CD4-positive, alpha-beta T cell treated with Interleukin-12 subunit alpha and Interleukin-12 subunit beta, for 1 hour (primary cell): ENCODE measurements around the gene PLCH1.
"Not testable (repeated sequence)": the region's sequence is repeated elsewhere in the genome, so short reads cannot be mapped to it uniquely, and the experiment has no call there.

Experiments
- DNase-seq: peaks from one replicate; pipeline ENCODE4 v3.0.0-alpha.2; 2020

The PLCH1 gene

GRCh38 chr3:155411500-155412223, 333.2 kb downstream of the PLCH1 start:
- no peak for DNase-seq

DNA sequence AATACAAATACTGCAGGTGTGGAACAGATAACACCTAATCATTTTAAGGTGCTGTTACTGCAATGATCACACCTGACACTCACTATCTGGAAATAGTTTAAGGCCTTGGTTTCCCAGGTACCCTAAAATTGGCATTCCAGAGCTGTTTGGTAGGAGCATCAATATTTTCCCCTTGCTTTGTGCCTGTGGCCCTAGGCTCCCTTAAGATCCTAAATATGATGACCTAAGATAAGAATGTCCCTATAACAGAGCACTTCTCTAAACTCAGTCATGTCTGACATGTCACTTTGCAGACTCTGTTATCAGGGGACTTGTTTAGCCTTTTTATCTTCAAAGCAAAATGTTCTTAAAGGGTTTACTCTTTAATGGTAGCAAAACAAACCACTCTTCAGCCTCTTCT, 335.5 kb downstream of the PLCH1 start:
- DNase-seq: no peak

- no peak for DNase-seq
Observed at GRCh38 chr3:155407971-155408370, 336.9 kb downstream of the PLCH1 start.

GRCh38 chr3:155407331-155407730, 337.5 kb downstream of the PLCH1 start:
- no peak for DNase-seq

GRCh38 chr3:155404486-155404885, 340.4 kb downstream of the PLCH1 start:
- DNase-seq: no peak

DNA sequence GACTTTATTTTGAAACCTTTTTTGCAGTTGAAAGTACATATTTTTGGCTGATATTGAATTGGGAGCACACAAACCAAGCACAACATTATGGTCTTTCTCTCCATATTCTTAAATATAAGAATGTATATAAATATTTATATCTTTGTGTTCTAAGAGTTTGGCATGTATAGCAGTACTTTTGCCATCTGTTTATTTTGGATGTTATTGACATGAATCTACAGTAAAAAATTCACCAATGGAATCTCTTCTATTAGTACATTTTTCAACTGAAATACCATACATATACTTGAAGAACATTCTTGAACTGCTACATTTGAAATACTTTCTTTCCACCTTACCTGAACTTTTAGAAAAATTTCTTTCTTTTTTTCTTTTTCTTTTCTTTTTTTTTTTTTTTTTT, 342.2 kb downstream of the PLCH1 start:
- DNase-seq: no peak

DNA sequence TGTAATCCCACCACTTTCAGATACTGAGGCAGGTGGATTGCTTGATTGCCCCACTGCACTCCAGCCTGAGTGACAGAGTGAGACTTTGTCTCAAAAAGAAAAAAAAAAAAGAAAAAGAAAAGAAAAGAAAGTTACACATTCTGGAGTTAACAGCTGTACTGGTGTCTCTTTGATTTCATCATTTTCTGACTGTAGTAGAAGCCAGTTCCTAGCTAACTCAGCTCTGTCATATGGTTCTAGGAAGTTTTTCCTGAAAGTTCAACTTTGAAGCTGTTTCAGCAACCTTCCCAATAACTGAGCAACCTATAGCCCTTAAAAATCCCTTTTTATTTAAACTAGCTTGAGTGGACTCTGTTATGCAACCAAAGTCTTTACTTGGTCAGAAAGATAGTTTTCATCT, 346.8 kb downstream of the PLCH1 start:
- no peak for DNase-seq

DNA sequence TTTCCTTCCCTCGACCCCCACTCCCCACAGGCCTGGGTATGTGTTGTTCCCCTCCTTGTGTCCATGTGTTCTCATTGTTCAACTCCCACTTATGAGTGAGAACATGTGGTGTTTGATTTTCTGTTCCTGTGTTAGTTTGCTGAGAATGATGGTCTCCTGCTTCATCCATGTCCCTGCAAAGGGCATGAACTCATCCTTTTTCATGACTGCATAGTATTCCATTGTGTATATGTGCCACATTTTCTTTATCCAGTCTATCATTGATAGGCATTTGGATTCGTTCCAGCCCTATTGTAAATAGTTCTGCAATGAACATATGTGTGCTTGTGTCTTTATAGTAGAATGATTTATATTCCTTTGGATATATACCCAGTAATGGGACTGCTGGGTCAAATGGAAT, 350.0 kb downstream of the PLCH1 start:
- not testable (repeated sequence) for DNase-seq

- DNase-seq: no peak
Observed at GRCh38 chr3:155394240-155394639, 350.6 kb downstream of the PLCH1 start.

- no peak for DNase-seq
Observed at GRCh38 chr3:155393316-155393715, 351.6 kb downstream of the PLCH1 start.

DNA sequence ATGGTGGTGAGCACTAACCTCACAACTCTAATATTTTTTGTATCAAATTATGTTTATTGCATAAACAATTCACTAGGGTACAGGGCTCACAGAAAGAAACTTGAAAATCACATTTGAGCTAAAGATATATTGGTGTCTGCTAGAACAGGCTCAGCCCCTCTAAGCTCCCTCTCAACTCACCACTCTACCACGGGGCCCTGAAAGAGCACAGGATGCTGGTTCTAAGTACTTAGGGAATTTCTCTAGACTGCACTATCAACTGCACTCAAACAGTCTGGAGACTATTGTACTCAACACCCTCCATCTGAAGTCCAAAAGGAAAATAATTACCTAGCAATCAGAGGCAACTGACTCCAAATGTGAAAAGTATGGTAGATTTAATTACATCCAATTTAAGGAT, 352.7 kb downstream of the PLCH1 start:
- DNase-seq: no peak

GRCh38 chr3:155391551-155391958, 353.3 kb downstream of the PLCH1 start:
- no peak for DNase-seq

DNA sequence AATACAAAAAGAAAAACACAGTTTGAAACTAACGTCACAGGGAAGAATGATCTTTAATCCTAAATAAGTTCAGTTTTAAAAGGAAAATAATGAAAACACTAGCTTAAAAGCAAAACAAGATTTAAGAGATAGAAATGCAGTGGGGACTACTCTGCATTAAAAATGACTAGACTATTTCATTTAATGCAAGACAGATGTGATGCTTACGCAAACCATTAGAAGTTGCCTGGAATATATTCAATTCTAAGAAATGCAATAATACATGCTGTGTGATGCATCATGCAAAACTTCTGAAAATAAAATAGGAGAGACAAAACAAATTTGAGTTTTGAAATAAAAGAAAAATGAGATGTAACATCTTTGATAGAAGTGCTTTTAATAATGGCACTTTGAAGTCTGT, 353.8 kb downstream of the PLCH1 start:
- DNase-seq: no peak

DNA sequence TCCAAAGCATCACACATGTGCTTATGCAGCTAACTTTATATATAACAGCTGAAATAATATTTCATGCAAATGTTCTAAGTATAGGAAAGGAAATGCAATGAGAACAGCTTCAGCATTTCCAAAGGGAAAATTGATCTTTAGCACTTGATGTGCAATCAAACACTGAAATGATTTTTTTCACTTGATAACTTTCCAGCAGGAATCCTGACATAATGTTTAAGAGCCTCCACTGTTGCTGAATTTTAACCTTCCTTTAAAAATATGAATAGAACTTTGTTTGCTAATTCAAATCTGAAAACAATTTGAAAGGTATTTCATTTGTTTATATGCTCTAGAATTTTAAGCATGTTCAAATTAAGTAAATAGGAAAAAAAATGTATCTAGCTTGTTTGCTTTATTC, 354.5 kb downstream of the PLCH1 start:
- no peak for DNase-seq

GRCh38 chr3:155388417-155388816, 356.5 kb downstream of the PLCH1 start:
- no peak for DNase-seq

GRCh38 chr3:155387571-155387970, 357.3 kb downstream of the PLCH1 start:
- no peak for DNase-seq

GRCh38 chr3:155386919-155387318, 358.0 kb downstream of the PLCH1 start:
- no peak for DNase-seq

DNA sequence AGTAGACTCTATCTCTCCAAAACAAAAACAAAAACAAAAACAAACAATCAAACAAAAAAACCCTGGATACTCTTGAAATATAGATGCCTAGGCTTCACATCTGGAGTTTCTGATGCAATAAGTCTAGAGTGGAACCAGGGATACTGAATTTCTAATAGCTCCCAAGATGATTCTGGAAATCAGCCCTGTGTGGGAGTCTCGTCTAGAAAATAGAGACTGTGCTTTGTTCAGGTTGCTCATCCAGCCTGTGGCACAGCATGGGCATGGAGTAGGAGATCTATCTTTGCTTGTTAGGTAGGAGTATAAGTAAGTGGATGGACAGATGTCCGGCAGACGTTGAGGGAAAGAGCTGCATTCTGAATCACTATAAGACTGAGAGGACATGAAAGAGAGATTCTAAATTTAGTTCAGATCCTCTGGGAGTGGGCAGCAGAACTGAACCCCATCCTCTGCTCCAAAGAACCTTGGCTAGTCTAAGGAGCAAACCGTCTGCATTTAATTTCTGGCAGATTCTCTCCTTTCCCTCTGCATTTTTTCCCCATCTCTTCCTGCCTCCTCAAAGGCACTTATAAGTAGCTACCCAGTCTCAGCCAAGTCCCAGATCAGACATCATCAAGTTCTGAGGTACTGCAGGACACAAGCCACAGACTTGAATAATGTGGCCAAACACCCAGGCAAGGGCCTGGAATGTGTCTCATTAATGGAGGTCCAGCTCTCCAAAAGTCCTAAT, 358.8 kb downstream of the PLCH1 start:
- no peak for DNase-seq

- no peak for DNase-seq
Observed at GRCh38 chr3:155382396-155383042, 362.4 kb downstream of the PLCH1 start.

GRCh38 chr3:155377847-155378246, 367.0 kb downstream of the PLCH1 start:
- no peak for DNase-seq

DNA sequence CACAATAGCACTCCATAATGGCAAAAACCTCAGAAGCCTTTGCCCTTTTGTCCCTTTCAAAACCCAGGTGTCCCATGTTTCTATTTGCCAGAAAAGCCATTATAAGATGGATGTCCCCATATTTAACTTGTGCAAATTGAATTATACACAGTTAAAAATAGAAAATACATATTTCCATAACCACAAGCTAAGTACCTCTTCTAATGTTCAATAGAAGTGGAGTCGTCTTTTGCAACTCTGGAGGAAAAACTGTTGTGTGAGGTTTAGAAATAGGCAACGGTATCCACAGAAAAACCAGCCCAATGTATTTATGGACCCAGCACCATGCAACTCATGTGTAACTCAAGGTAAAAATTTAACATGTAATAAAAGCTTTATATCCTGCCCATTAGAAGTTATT, 367.8 kb downstream of the PLCH1 start:
- no peak for DNase-seq

GRCh38 chr3:155372281-155372680, 372.6 kb downstream of the PLCH1 start:
- DNase-seq: no peak

GRCh38 chr3:155370764-155371503, 373.9 kb downstream of the PLCH1 start:
- DNase-seq: no peak
